LNCaP clone FGC (cell line): ENCODE results near the gene MSGN1.

Experiments used
- DNase-seq: peaks from one replicate; pipeline ENCODE4 v3.0.0-alpha.2; 2011; ENCODE audit warnings: low read depth
- H3K4me3 ChIP-seq: 2 replicates; pipeline ENCODE4 v1.5.1; 2011; ENCODE audit warnings: mild to moderate bottlenecking, low read depth, low read length, control low read depth
- CTCF ChIP-seq: IDR thresholded peaks from 2 replicates; pipeline ENCODE4 v1.5.1; 2012; ENCODE audit warnings: mild to moderate bottlenecking; ENCODE audit not compliant: control insufficient read depth, insufficient read depth; ENCODE audit errors: extremely low read depth

The MSGN1 gene

GRCh38 chr2:17816396-17817245 is at the start of gene MSGN1:
Gene MSGN1, plus strand, starts transcription at chr2:17816460. Its CDS starts 59 bp downstream, at chr2:17816519.
- H3K4me3 ChIP-seq = no peak within 1 kb of the TSS
- no peak for DNase-seq
- no peak for TF ChIP-seq CTCF

DNA sequence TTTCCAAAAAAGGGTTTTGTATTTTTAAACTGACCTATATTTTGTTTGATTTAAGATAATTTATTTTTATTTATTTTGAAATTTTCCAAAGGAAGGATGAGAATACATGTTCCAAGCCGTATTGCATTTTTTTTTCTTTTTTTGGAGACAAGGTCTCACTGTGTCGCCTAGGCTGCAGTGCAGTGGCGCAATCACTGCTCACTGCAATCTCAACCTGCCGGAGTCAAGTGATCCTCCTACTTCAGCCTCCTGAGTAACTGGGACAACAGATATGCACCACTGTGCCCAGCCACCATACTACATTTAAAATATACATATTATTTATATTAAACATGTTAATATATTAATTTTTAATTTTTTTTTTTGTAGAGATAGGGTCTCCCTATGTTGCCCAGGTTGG is 47.4 kb upstream of the MSGN1 start:
- TF ChIP-seq CTCF = no peak
- H3K4me3 ChIP-seq = no peak overlapping the region
- no peak for DNase-seq

DNA sequence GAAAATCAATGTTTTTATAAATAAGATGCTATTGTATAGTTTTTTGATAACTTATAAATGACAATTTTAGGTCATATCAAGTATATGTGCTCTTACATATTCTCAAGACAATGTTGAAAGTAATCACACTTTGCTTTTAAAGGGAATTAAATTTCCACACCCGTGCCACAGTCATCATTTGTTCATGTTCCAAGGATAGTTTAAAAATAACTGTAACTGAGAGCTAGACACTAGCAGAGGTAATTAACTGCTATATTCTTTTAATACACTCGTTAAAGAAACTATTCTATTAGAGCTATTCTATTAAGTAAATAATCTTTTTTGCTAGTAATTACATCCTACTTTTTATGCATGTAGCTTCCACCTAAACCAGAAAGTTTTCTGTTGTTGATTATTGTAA is 44.3 kb upstream of the MSGN1 start:
- no peak for TF ChIP-seq CTCF
- DNase-seq = no peak
- no peak overlapping the region for H3K4me3 ChIP-seq

- DNase-seq = no peak
- no peak for TF ChIP-seq CTCF
- no peak overlapping the region for H3K4me3 ChIP-seq
These were observed 43.7 kb upstream of the MSGN1 start for GRCh38 chr2:17772532-17772931.

DNA sequence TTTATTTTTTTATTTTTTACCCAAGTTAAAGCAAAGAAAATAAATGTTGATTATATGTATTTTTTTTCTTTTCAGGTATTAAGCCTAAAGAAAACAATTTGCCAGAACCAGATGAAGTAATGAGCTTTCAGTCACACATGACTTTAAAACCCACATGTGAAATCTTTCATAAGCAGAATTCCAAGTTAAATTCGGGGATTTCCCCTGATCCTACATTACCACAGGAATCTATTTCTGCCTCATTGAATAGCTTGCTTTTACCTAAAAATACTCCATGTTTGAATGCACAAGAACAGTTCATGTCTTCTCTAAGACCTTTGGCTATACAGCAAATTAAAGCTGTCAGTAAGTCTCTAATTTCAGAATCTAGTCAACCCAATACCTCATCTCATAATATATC is 35.7 kb upstream of the MSGN1 start:
- DNase-seq = no peak
- no peak overlapping the region for H3K4me3 ChIP-seq
- TF ChIP-seq CTCF = no peak

GRCh38 chr2:17781482-17781881 is 34.8 kb upstream of the MSGN1 start:
- no peak overlapping the region for H3K4me3 ChIP-seq
- DNase-seq = no peak
- no peak for TF ChIP-seq CTCF

DNA sequence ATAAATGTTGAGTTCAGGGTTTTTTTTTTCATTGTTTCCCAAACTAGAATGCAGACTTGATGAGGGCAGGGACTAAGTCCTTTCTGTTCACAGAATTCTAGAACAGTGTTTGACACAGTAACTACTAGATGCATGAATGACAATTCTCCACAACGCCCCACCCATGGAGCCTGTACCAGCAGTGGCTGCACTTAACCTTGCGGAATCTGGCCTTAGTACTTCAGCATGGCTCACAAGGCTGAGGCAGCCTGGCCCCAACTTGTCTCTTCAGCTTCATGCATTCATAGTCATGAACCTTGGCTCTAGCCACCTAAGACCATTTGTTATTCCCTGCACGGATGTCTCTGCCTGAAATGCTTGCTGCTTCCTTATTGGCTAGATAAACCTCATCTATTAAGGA is 29.5 kb upstream of the MSGN1 start:
- no peak for TF ChIP-seq CTCF
- H3K4me3 ChIP-seq = no peak overlapping the region
- DNase-seq = no peak
